A673 (cell line): ENCODE results near the gene FSTL5.

ENCODE experiments used
- CTCF ChIP-seq: fragments of 300-800, 200-600 bp; sonication (generic); conservative IDR thresholded peaks from 2 replicates; pipeline ENCODE4 v1.5.1; 2017; ENCODE audit warnings: low read depth, mild to moderate bottlenecking, antibody characterized with exemption, low read length, moderate library complexity, mixed read lengths
- EZH2 ChIP-seq: fragments of 200-600 bp; sonication (generic); IDR thresholded peaks from 2 replicates; pipeline ENCODE4 v1.6.1; 2017; ENCODE audit warnings: borderline replicate concordance, low read depth, mild to moderate bottlenecking, mixed read lengths, antibody characterized with exemption, low read length; ENCODE audit not compliant: poor library complexity, severe bottlenecking

GRCh38 chr4:161657616-161658015 lies 506.2 kb downstream of the FSTL5 start:
- TF ChIP-seq EZH2 (no peak), CTCF (no peak)
